GM12878 (cell line): ENCODE results near the gene PEMT. TPM values are rescaled to one million over a fixed set of nuclear protein-coding genes. Genes with fewer than 3 reads are reported as not detected.

Experiments
- ATAC-seq: fragments of 200-7000 bp; cut with Tn5 transposase; 3 replicates; pipeline ENCODE4 v1.9.1; 2020; ENCODE audit warnings: mild to moderate bottlenecking, moderate library complexity
- BruUV-seq: library from RNA; stranded (reverse); fragments of 400-500 nt; replicated peaks from 2 replicates; lab custom pipeline; 2021; lab: Mats Ljungman, UMichigan
- CTCF ChIA-PET: fragments of 300-600 bp; sonication (Branson Sonifier 250); formaldehyde crosslinking; extraction: SDS; loops from one replicate; lab custom pipeline; 2021; ENCODE audit warnings: inconsistent platforms; lab: Yijun Ruan, JAX
- POLR2A ChIA-PET: fragments of 350-600 bp; formaldehyde crosslinking; extraction: SDS; loops from one replicate; lab custom pipeline; 2021; ENCODE audit warnings: inconsistent platforms; lab: Charles Lee
- RAD21 ChIA-PET: fragments of 300-600 bp; sonication (Branson Sonifier 250); formaldehyde crosslinking; loops from one replicate; lab custom pipeline; 2023; ENCODE audit warnings: antibody characterized with exemption; ENCODE audit not compliant: unreplicated experiment; lab: Charles Lee
- SMC1A ChIA-PET: fragments of 300-600 bp; sonication (Branson Sonifier 250); formaldehyde crosslinking; loops from one replicate; lab custom pipeline; 2023; ENCODE audit not compliant: unreplicated experiment, uncharacterized antibody; lab: Charles Lee
- DNase-seq: peaks from one replicate; pipeline ENCODE4 v3.0.0-alpha.2; 2011; ENCODE audit warnings: low read depth, low spot score
- FAIRE-seq: peaks from 3 replicates; lab custom pipeline; 2011; peaks lifted over from hg19 to GRCh38; lab: Jason Lieb, UNC
- H2AFZ ChIP-seq: 2 replicates; pipeline ENCODE4 v1.6.0; 2011; ENCODE audit warnings: low read depth, low read length, control low read depth; ENCODE audit not compliant: control insufficient read depth
- H3K27ac ChIP-seq: 2 replicates; pipeline ENCODE4 v1.5.1; 2011; ENCODE audit warnings: control low read depth; ENCODE audit not compliant: control insufficient read depth, insufficient read depth
- H3K27me3 ChIP-seq, 2 experiments: replicated peaks in 1 of 2; 2 replicates each; pipeline versions ENCODE4 v1.6.0 to v1.6.1; 2011; ENCODE audit warnings: low read length in 1 of 2; ENCODE audit not compliant: control insufficient read depth in 2 of 2, insufficient read depth in 2 of 2
- H3K36me3 ChIP-seq, 2 experiments: 2 replicates each; pipeline ENCODE4 v1.5.1; 2011; ENCODE audit warnings: low read length in 1 of 2; ENCODE audit not compliant: control insufficient read depth in 2 of 2, insufficient read depth in 2 of 2
- H3K4me1 ChIP-seq: 2 replicates; pipeline ENCODE4 v1.6.1; 2011; ENCODE audit warnings: mild to moderate bottlenecking, low read length, moderate library complexity, mixed read lengths; ENCODE audit not compliant: control insufficient read depth, insufficient read depth
- H3K4me2 ChIP-seq: 2 replicates; pipeline ENCODE4 v1.6.0; 2011; ENCODE audit warnings: control low read depth; ENCODE audit not compliant: control insufficient read depth, insufficient read depth
- H3K4me3 ChIP-seq: fragments of 200-600 bp; sonication (generic); 2 replicates; pipeline ENCODE4 v1.5.1; 2016
- H3K79me2 ChIP-seq: 2 replicates; pipeline ENCODE4 v1.6.0; 2011; ENCODE audit warnings: low read length; ENCODE audit not compliant: control insufficient read depth, insufficient read depth
- H3K9ac ChIP-seq: 2 replicates; pipeline ENCODE4 v1.8.0; 2011; ENCODE audit warnings: low read length, control low read depth, mixed read lengths; ENCODE audit not compliant: control insufficient read depth, insufficient read depth
- H3K9me3 ChIP-seq: replicated peaks from 3 replicates; pipeline ENCODE4 v1.5.1; 2011; ENCODE audit warnings: mild to moderate bottlenecking, low read length; ENCODE audit not compliant: control insufficient read depth, insufficient read depth
- H4K20me1 ChIP-seq: 2 replicates; pipeline ENCODE4 v1.6.0; 2011; ENCODE audit not compliant: control insufficient read depth, insufficient read depth
- ETV6 ChIP-seq, 2 experiments: fragments of 450-650 bp in 1 of 2; IDR thresholded peaks in 1 of 2; conservative IDR thresholded peaks in 1 of 2; 2 replicates each; pipeline ENCODE4 v1.6.1; 2014; ENCODE audit warnings: antibody characterized with exemption in 1 of 2, borderline replicate concordance in 1 of 2, low read depth in 1 of 2, mild to moderate bottlenecking in 1 of 2, moderate library complexity in 1 of 2
- FOXK2 ChIP-seq: fragments of 450-650 bp; IDR thresholded peaks from 2 replicates; pipeline ENCODE4 v1.6.1; 2017; ENCODE audit warnings: mild to moderate bottlenecking, moderate library complexity
- FOXM1 ChIP-seq: IDR thresholded peaks from 2 replicates; pipeline ENCODE4 v1.6.1; 2012; ENCODE audit warnings: low read depth, mild to moderate bottlenecking, inconsistent platforms, low read length, moderate library complexity
- IKZF1 ChIP-seq: fragments of 450-650 bp; conservative IDR thresholded peaks from 2 replicates; pipeline ENCODE4 v1.6.1; 2017; ENCODE audit warnings: antibody characterized with exemption, mild to moderate bottlenecking
- MEF2B ChIP-seq: fragments of 450-650 bp; IDR thresholded peaks from 2 replicates; pipeline ENCODE4 v1.6.1; 2018; ENCODE audit warnings: mild to moderate bottlenecking, moderate library complexity; ENCODE audit not compliant: partially characterized antibody, poor library complexity, severe bottlenecking
- NR2C2 ChIP-seq: IDR thresholded peaks from 2 replicates; pipeline ENCODE4 v1.6.1; 2011; ENCODE audit warnings: borderline replicate concordance, low read depth; ENCODE audit not compliant: control insufficient read depth, insufficient read length
- ZBTB40 ChIP-seq: fragments of 450-650 bp; IDR thresholded peaks from 2 replicates; pipeline ENCODE4 v1.6.1; 2016; ENCODE audit warnings: mild to moderate bottlenecking, moderate library complexity, borderline replicate concordance
- ZNF24 ChIP-seq: fragments of 450-650 bp; IDR thresholded peaks from 2 replicates; pipeline ENCODE4 v1.6.1; 2017; ENCODE audit warnings: antibody characterized with exemption, mild to moderate bottlenecking
- WGBS: methylation state at CpG from one replicate; pipeline ENCODE4 v1.1.6; 2016; ENCODE audit warnings: low lambda C conversion rate; ENCODE audit not compliant: insufficient replicate concordance, insufficient coverage; ENCODE audit errors: missing lambda C conversion rate; 5-methylcytosine and 5-hydroxymethylcytosine counted together
- in situ Hi-C: fragments of 300-500 bp; cut with MboI; formaldehyde crosslinking; loops from 9 replicates; pipeline ENCODE4 v1.14.3; 2018; ENCODE audit warnings: mixed read lengths
- intact Hi-C: fragments of 100-400 bp; cut with micrococcal nuclease; formaldehyde crosslinking; loops from one replicate; pipeline ENCODE4 v1.14.2; 2022; ENCODE audit not compliant: unreplicated experiment
- polyA plus RNA-seq, 11 experiments: library from polyadenylated mRNA; depleted of rRNA in 4 of 11; unstranded in 6 of 11; stranded (reverse) in 5 of 11; fragments of >200 nt; fragmentation: Nextera tagmentation in 4 of 11; fragmentation: Illumina TruSeq in 1 of 11; extraction: Ambion mirVana in 4 of 11; extraction: Trizol in 1 of 11; gene quantifications; 1 replicate in 1 of 11; 2 replicates in 10 of 11; pipeline versions ENCODE4 v1.2.1 to v1.2.3, GENCODE V29; 2011 to 2016; ENCODE audit warnings: inconsistent platforms in 2 of 11, missing spikeins in 2 of 11, low read depth in 1 of 11
- total RNA-seq, 4 experiments: library from RNA; depleted of rRNA in 3 of 4; stranded (reverse); fragments of >200 nt in 3 of 4; fragmentation: Illumina TruSeq in 1 of 4; extraction: Trizol in 1 of 4; gene quantifications; 2 replicates each; pipeline versions ENCODE4 v1.2.1 to v1.2.3, GENCODE V29; 2013 to 2021

PEMT gene
- total and polyA plus RNA-seq, 10 of the 15 experiments (the other 5 are each of a cell fraction or from before 2014, with no cell fraction given): 2.8 to 44.7 (median 25.4) TPM

- no TSS peak for BruUV-seq
- in situ Hi-C loops: no loop called here
- H3K9me3 ChIP-seq: no peaks in the 10 kb centered on the region
- H3K4me2 ChIP-seq: peak overlapping the region; percentile 34; the same call in 1 of the 2 replicates
- RAD21 ChIA-PET: no interaction called here
- H3K4me1 ChIP-seq: no peaks in the 10 kb centered on the region; the same call in 1 of the 2 replicates
- H3K4me3 ChIP-seq: no peak overlapping the region
- no peak for FAIRE-seq
- H3K27me3 ChIP-seq: no peaks in the 10 kb centered on the region
- intact Hi-C loops: no loop called here
- CTCF ChIA-PET: interaction anchor here (1.1 to 1.6 kb wide), 2 partner anchors 16 to 133 kb away, joined by 3 to 12 read pairs; partner anchors contain the start of gene RASD1
- no peaks in the 10 kb centered on the region for H4K20me1 ChIP-seq
- H3K27ac ChIP-seq: no peak overlapping the region
- ATAC-seq: no peak
- POLR2A ChIA-PET: no interaction called here
- H2AFZ ChIP-seq: no peak overlapping the region
- peaks cover 34% of the 10 kb centered on the region for H3K79me2 ChIP-seq
- peaks cover 3 to 4% of the 10 kb centered on the region in 2 experiments for H3K36me3 ChIP-seq
- no peak overlapping the region for H3K9ac ChIP-seq
- no peak for DNase-seq
- WGBS: 55% methylated on average over 6 of the region's 6 CpGs
- SMC1A ChIA-PET: interaction anchor here (0.6 kb wide), 1 partner anchor 181 kb away, joined by 3 read pairs; no protein-coding TSS in a partner anchor
- TF ChIP-seq FOXK2 (0 out of 2 replicates have a peak, but pooled peaks have one; percentile 18), FOXM1 (no peak), NR2C2 (no peak)
Measured at GRCh38 chr17:17480593-17481148, 110.8 kb downstream of the PEMT start.

DNA sequence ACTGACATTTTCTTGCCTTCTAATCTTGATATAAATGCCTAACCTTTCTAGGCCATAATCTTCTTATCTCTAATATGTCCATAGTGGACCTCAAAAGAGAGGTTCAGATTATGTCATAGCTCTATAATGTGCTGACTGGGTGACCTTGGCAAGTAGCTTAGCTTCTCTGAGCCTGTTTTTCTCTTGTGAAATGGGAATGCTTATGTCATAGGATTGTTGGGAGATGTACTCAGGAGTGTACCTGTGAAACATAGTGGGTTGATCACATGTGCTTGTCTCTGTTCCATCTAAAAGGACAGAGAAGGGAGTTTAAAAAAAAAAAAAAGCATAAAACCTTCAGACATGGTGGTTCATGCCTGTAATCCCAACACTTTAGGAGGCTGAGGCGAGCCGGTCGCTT lies 112.3 kb downstream of the PEMT start:
- Histone ChIP-seq H3K27me3 (no peaks in the 10 kb centered on the region), H3K4me2 (peak overlapping the region; percentile 35; the same call in 1 of the 2 replicates), H3K4me1 (no peaks in the 10 kb centered on the region; the same call in 1 of the 2 replicates), H3K9me3 (no peaks in the 10 kb centered on the region), H3K79me2 (peaks cover 34% of the 10 kb centered on the region), H4K20me1 (no peaks in the 10 kb centered on the region), H3K27ac (no peak overlapping the region), H3K4me3 (no peak overlapping the region), H3K36me3 (peaks cover 1 to 3% of the 10 kb centered on the region in 2 experiments; a peak in 3 of 4 replicates), H2AFZ (no peak overlapping the region), H3K9ac (no peak overlapping the region; the same call in 1 of the 2 replicates)
- intact Hi-C loops: no loop called here
- FAIRE-seq: no peak
- in situ Hi-C loops: no loop called here
- CTCF ChIA-PET: interaction anchor here (0.6 to 1.0 kb wide), 2 partner anchors 11 to 1547 kb away, joined by 3 to 5 read pairs; no protein-coding TSS in a partner anchor
- SMC1A ChIA-PET: no interaction called here
- no TSS peak for BruUV-seq
- RAD21 ChIA-PET: interaction anchor here (0.5 kb wide), 1 partner anchor 503 kb away, joined by 4 read pairs; no protein-coding TSS in a partner anchor
- no peak for ATAC-seq
- 100% methylated on average over 3 of the region's 3 CpGs for WGBS
- POLR2A ChIA-PET: interaction anchor here (0.6 kb wide), 1 partner anchor 433 kb away, joined by 3 read pairs; no protein-coding TSS in a partner anchor
- no peak for TF ChIP-seq MEF2B
- no peak for TF ChIP-seq ETV6 (conservative IDR thresholded peaks at IDR 0.05 in 1 of 2, IDR thresholded peaks at IDR 0.05 in 1 of 2; ENCODE audit: borderline replicate concordance in 1 of 2, low read depth in 1 of 2)
- no peak for TF ChIP-seq FOXK2
- no peak for TF ChIP-seq IKZF1
- TF ChIP-seq ZNF24: no peak
- TF ChIP-seq ZBTB40: no peak
- DNase-seq: no peak
